Glutamatergic neuron (in vitro differentiated cells): ENCODE results near the gene MAGI1. TPM values are rescaled to one million over a fixed set of nuclear protein-coding genes. Genes with fewer than 3 reads are reported as not detected.

Source experiments
- DNase-seq: peaks from one replicate; pipeline ENCODE4 v3.0.0; 2022
- H3K27ac Mint-ChIP-seq: one replicate; pipeline ENCODE4 v1.8.0; 2020; ENCODE audit warnings: mild to moderate bottlenecking, mixed read lengths, inconsistent platforms; ENCODE audit not compliant: unreplicated experiment
- H3K27me3 Mint-ChIP-seq: one replicate; pipeline ENCODE4 v1.8.0; 2020; ENCODE audit warnings: mild to moderate bottlenecking, moderate library complexity, mixed read lengths, inconsistent platforms; ENCODE audit not compliant: unreplicated experiment
- H3K36me3 Mint-ChIP-seq: one replicate; pipeline ENCODE4 v1.8.0; 2020; ENCODE audit warnings: mild to moderate bottlenecking, mixed read lengths, inconsistent platforms; ENCODE audit not compliant: unreplicated experiment
- H3K4me1 Mint-ChIP-seq: one replicate; pipeline ENCODE4 v1.8.0; 2020; ENCODE audit warnings: mild to moderate bottlenecking, low read depth, mixed read lengths, inconsistent platforms; ENCODE audit not compliant: unreplicated experiment
- H3K4me3 Mint-ChIP-seq: one replicate; pipeline ENCODE4 v1.8.0; 2020; ENCODE audit warnings: mild to moderate bottlenecking, mixed read lengths, inconsistent platforms; ENCODE audit not compliant: unreplicated experiment
- H3K9me3 Mint-ChIP-seq: one replicate; pipeline ENCODE4 v1.8.0; 2020; ENCODE audit warnings: mild to moderate bottlenecking, moderate library complexity, mixed read lengths, inconsistent platforms; ENCODE audit not compliant: unreplicated experiment
- total RNA-seq: library from RNA; stranded (reverse); fragmentation: NEBNext Ultra II Directional; extraction: Animal tissue kit (Norgen Biotek cat#: 25700); gene quantifications from one replicate; pipeline ENCODE4 v1.2.1, GENCODE V29; 2021; ENCODE audit not compliant: unreplicated experiment
- TF ChIP-seq, protein P1 (sequence below): fragments of 200-600 bp; sonication (generic); IDR thresholded peaks from one replicate; pipeline ENCODE4 v1.5.0; 2021; ENCODE audit not compliant: partially characterized antibody, unreplicated experiment

MAGI1 gene
- total RNA-seq, 1 donor from 2014 or later = 46.5 TPM

DNA sequence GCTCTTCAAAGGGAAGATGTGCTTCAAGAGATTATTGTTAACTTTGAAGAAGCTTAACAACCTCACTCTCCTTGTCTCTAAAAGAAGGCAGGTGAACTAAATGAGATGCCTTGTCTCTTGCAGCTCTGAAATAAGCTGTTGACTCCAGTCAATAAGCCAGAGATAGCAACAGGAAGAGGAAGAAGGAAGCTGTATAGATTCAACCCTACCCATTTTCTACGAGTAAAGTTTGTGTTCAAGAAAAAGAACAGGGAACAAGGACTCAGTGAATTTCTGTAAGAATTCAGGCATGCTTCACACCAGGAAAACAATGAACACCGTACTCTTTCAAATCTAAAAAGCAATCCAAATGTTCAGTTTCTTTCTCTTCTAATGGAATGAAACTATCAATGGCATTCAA is 503.5 kb downstream of the MAGI1 start:
- peaks cover 24% of the 10 kb centered on the region for H3K4me1 Mint-ChIP-seq

DNA sequence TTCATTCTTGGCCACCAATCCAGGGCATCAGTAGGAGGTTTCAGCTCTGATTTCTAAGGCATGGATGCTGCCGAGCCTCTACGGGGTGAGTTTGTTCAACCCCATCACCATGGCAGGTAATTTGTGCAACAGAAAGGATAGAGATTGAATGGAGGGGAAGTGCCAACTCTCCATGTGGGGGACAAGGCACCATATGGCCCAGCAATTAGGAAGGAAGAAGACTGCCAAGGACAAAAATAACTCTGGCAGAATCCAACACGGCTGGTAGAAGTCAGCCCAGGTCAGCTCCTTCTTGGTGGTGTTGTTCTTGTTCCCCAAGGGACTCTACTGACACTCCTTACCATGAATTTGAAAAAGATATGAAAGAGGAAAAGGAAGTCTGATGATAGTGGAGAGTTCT is 503.9 kb downstream of the MAGI1 start:
- Mint-ChIP-seq H3K36me3 (no peaks in the 10 kb centered on the region), H3K27ac (no peak overlapping the region), H3K27me3 (peaks cover 4% of the 10 kb centered on the region), H3K9me3 (no peaks in the 10 kb centered on the region), H3K4me3 (no peak overlapping the region), H3K4me1 (peaks cover 24% of the 10 kb centered on the region)
- TF ChIP-seq, protein P1, sequence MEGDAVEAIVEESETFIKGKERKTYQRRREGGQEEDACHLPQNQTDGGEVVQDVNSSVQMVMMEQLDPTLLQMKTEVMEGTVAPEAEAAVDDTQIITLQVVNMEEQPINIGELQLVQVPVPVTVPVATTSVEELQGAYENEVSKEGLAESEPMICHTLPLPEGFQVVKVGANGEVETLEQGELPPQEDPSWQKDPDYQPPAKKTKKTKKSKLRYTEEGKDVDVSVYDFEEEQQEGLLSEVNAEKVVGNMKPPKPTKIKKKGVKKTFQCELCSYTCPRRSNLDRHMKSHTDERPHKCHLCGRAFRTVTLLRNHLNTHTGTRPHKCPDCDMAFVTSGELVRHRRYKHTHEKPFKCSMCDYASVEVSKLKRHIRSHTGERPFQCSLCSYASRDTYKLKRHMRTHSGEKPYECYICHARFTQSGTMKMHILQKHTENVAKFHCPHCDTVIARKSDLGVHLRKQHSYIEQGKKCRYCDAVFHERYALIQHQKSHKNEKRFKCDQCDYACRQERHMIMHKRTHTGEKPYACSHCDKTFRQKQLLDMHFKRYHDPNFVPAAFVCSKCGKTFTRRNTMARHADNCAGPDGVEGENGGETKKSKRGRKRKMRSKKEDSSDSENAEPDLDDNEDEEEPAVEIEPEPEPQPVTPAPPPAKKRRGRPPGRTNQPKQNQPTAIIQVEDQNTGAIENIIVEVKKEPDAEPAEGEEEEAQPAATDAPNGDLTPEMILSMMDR = no peak
- no peak for DNase-seq

More for the DNA sequence above, 503.5 kb downstream of the MAGI1 start:
- no peak for DNase-seq
- peaks cover 4% of the 10 kb centered on the region for H3K27me3 Mint-ChIP-seq
- TF ChIP-seq, protein P1 = no peak
- H3K9me3 Mint-ChIP-seq = no peaks in the 10 kb centered on the region
- no peak overlapping the region for H3K27ac Mint-ChIP-seq
- no peak overlapping the region for H3K4me3 Mint-ChIP-seq
- no peaks in the 10 kb centered on the region for H3K36me3 Mint-ChIP-seq

DNA sequence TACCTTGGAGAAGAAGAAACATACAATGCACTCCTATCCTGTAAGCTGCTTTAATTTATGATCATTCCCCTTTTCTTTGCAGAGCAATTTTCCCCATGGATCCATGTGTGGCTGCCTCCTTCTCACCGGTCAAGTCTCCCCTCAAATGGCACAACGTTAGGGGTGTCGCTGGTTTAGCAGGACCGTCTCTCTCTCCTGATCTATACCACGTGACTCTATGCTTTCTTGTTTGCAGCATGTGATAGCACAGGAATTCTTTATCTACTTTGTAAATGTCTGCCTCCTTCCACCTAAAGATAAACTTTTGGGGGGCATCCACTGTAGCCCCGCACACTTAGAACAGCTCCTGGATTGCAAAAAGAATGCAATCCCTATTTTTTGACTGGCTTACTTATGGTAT is 506.0 kb downstream of the MAGI1 start:
- H3K27me3 Mint-ChIP-seq = peaks cover 4% of the 10 kb centered on the region
- no peaks in the 10 kb centered on the region for H3K9me3 Mint-ChIP-seq
- H3K4me1 Mint-ChIP-seq = peaks cover 24% of the 10 kb centered on the region
- no peak overlapping the region for H3K4me3 Mint-ChIP-seq
- DNase-seq = no peak
- TF ChIP-seq, protein P1 = no peak
- no peaks in the 10 kb centered on the region for H3K36me3 Mint-ChIP-seq
- no peak overlapping the region for H3K27ac Mint-ChIP-seq

DNA sequence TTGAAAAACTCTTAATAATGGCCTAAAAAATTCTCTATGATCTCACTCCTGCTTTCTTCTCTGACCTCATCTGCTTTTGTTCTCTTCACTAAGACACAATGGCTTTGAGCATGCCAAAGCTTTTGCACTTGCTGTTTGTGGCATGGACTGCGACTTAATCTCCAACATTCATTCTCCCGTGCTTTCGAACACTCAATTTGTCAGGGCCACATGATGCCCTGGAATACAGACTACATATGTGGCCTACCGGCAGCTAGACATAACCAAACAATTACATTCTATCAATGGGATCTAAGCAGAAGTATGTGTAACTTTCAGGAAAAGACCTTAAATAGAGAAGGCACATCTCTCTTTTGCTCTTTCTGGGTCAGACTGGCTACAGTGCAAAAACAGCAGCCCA is 506.5 kb downstream of the MAGI1 start:
- H3K9me3 Mint-ChIP-seq = no peaks in the 10 kb centered on the region
- no peak overlapping the region for H3K4me3 Mint-ChIP-seq
- peaks cover 24% of the 10 kb centered on the region for H3K4me1 Mint-ChIP-seq
- no peak for DNase-seq
- no peak overlapping the region for H3K27ac Mint-ChIP-seq
- peaks cover 4% of the 10 kb centered on the region for H3K27me3 Mint-ChIP-seq
- TF ChIP-seq, protein P1 = no peak
- H3K36me3 Mint-ChIP-seq = no peaks in the 10 kb centered on the region

DNA sequence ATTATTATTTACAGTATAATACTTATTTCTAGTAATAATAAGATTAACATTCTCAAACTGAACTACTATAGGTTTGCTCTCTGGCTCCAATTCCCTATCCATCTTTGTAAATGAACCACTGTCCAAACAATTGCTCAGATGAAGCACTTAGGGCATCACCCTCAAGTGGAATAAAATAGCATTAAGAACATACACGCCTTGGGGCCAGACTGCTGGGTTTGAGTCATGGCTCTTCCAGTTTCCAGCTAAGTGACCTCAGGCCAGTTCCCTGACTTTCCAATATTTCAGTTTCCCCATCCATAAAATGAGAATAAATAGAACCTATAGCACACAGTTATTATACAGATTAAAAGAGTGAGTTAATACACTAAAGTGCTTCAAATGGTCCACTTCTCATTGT is 507.2 kb downstream of the MAGI1 start:
- H3K27ac Mint-ChIP-seq = no peak overlapping the region
- H3K27me3 Mint-ChIP-seq = peaks cover 4% of the 10 kb centered on the region
- peaks cover 23% of the 10 kb centered on the region for H3K4me1 Mint-ChIP-seq
- no peak for DNase-seq
- H3K4me3 Mint-ChIP-seq = no peak overlapping the region
- TF ChIP-seq, protein P1 = no peak
- no peaks in the 10 kb centered on the region for H3K36me3 Mint-ChIP-seq
- H3K9me3 Mint-ChIP-seq = no peaks in the 10 kb centered on the region
